Activated T-cell treated with anti-CD3 and anti-CD28 coated beads for 24 hours (primary cell): ENCODE results near the gene CADPS.

Experiments used
- DNase-seq: peaks from one replicate; pipeline ENCODE4 v3.0.0-alpha.2; 2020; ENCODE audit warnings: low read depth

CADPS gene

DNA sequence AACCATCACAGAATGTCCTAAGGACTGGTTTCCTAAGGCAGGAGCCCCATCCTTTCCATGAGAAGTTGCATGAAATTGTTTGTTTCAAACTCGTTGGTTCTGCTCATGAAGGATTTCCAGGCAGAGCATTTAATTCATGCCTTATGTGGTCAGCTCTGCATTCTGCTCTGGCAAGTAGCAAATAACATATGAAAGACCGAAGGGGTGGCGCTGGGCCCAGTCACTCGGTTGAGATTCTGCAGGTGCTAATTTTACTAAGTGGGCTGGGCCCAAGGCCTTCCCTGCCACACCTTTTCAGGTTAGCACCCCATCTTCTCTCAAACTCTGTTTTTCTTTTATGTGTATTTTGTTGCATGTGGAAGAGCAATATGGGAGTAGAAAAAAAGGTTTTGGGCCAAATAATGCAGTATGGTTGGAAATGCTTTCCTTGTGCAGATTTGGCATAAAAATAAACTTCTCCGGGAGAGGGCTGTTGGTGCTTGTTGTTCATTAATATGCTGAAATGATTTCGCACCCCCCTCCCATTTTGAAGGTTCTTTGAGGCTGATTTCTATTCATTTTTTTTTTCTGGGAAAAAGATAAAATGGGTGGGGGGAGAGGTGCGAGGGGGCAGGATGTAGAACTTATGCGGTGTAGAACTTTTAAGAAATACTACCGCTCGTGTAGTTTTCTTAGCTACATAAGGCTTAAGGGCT is 318.9 kb downstream of the CADPS start:
- no peak for DNase-seq

DNA sequence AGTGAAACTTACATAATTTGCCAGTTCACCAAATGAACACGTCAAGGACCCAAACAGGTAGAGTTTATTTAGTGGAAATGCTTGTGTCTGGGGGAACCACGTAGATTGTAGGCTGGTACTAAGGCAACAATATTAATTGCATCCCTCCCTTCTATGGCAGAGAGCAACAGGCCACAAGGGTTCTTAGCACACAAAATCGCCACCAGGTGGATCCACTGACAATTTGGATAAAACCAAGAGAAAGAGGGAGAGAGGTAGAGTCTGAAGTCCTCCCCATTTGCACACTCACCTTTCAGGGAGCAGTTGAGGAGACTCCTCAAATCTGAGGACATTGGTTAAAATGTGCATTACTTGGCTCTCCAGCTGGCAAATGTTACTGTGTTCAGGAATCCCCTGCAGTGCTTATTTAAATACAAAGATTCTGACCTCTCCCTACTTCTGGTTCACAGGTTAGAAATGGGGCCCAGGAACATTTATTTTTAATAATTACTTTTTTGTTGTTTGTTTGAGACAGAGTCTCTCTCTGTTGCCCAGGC is 320.9 kb downstream of the CADPS start:
- DNase-seq, result no peak

DNA sequence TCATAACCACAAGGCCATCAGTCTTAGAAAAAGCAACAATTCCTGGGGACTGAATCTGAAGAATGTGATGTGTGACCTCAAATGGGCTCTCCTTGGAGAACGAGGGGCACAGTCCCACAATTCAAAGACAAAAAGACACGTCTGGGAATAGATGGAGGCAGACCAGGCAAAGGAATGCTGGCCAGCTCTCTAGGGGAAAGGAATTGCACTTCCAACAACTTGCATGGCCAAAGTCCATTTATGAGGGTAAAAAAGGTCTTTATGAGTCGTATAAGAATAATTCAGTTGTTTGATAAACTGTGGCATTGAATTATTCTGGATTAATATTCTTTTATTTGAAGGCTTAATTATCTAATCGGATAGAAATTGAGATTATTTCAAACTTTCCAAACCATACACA is 321.4 kb downstream of the CADPS start:
- no peak for DNase-seq

DNA sequence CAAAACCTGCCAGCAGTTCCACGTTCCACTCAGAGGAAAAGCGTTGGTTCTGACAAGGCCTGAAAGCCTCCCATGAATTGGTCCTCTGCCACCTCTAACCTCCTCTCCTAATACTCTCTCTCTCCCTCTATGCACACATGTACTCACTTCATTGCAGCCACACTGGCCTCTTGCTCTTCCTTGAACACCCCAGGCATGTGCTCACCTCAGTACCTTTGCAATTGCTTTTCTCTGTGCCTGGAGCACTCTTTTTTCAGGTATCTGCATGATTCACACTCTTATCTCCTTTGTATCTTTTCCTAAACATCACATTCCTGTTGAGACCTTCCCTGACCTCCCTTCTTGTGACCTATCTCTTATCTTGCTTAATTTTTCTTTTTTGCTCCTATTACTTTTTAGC is 323.7 kb downstream of the CADPS start:
- no peak for DNase-seq

DNA sequence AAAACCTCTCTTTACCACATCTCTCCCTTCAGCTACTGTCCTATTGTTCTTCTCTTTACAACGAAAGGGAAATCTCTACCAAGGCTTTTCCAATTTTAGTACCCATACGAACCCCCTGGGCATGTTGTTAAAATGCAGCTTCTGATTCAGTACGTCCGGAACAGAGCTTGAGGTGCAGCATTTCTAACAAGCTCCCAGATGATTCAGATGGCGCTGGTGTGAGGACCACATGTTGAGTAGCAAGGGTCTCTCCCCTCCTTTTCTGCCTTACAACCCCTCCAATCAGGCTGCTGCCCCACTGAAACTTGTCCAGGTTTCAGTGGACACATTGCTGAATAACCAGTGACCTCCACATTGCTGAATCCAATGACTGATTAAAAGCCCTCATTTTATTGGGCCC is 324.8 kb downstream of the CADPS start:
- DNase-seq, result no peak

DNA sequence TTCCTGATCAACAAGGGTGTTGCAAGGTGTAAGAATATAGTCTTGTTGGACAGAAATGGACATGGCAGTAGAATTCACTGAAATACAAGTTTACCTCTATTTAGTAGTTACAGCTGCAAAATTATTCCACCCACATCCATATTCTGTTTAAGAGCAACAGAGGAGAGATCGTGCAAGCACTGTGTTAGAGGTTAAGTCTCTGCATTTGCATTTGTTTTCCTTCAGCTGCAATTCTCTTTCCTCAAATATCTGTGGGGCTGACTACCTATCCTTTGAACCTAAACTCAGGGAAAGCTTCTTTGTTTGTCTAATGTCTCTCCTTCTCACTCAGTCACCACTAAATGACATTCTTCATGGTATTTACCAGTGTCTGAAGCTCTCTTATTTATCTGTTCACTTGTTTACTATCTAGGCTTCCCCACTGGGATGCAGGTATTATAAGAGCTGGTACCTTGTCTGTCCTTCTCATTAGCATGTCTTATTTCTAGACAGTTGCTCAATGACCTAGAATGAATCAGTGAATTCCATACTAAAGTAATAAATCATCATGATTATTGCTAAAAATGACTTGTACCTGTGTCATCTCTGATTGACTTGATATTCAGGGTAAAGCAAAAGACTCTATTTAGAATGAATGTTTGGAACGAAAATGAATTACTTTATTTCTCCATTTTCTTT is 326.5 kb downstream of the CADPS start:
- no peak for DNase-seq

DNA sequence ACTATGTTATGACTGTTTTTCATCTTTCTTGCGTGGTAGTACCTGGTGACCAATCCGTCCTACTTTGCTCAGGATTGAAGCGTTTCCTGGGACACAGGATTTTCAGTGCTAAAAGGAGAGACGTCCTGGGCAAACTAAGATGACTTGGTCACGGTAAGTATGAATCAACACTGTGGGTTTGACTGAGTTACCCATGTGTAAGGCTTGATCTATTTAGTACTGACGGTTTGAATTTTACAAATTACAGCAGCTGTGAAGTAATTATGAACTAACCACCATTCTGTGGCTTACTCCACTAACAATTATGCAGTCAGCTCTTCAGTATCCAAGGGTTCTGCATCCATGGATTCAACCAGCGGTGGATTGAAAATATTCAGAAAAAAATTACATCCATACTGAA is 328.9 kb downstream of the CADPS start:
- DNase-seq, result no peak

DNA sequence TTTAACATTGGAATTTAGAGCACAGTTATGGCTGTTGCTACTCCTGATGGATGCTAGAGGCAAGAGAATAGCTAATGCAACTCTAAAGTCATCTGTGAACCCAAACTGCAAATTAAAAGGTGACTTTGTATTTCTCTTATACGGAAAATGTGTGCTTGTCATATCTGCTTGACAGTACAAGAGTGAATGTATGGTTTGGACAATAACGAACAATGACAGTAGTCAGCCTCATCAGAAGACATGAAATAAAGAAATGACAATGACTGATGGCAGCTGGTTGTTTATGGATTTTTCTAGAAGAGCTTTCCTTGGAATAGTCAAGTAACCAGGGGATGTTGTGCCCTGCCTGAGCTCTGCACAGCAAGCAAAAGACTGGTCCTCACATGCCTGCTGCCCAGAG is 333.0 kb downstream of the CADPS start:
- no peak for DNase-seq

DNA sequence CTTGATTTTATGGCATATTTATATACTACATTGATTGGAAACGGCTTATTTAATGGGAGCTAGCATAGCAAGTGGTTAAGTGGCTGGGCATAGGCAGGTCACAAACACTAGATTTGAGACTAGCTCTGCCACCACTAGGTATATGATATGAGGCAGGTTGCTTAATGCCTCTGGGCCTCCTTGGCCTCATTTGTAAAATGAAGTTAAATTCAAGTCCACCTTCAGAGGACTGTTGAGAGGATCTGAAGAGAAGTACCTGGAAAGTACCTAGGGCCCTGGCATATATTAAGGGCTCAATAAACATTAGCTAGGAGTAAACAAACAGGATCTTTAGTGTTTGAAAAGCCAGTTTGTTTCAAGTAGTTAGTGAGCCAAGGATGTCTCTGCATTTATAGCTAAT is 335.5 kb downstream of the CADPS start:
- no peak for DNase-seq

DNA sequence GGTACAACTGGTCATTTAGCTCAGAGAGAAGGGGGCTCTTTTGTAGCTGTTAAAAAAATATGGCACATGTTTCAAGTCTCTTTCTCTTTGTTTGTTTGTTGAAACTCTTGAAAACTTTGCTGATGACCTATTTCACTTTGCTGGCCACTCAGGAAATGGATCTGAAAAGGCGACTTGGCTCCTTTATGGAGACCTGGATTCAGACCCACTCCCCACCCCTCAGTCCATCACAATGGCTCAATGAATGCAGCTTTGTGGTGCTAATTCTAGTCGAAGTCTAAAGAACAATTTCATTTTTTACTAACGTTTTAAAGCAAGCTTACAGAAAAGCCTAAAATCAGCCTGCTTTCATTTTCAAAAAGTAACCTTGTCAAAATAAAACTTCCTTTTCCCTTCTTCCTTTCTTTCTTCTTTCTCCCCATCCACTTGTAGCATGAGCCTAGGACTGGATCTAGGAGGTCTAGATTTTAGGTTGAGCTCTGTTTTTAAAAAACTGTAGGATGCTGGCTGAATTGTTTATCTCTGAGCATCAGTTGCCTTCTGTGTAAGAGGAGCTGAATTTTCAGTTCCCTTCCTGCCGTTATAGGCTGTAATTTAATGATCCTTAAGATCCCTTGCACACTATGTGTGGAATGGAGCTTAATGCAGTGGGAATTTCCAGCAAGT is 336.4 kb downstream of the CADPS start:
- no peak for DNase-seq

DNA sequence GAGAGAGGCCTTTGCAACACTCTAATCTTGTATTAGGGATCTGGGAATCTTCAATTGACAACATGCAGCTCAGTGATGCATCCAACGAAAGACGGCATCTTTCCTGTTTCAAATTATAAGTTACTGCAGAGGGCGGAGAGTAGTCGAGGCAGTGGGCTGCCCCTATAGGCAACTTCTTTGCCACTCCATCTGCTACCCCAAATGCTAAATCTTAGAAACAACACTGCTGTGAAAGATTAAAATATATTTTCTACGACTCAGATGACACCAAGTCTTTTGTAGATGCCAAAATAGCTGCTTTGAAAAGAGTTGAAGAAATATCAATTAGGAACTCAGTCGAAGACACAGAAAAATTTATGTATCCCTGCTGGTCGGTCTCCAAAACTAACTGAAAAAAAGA is 340.9 kb downstream of the CADPS start:
- no peak for DNase-seq

DNA sequence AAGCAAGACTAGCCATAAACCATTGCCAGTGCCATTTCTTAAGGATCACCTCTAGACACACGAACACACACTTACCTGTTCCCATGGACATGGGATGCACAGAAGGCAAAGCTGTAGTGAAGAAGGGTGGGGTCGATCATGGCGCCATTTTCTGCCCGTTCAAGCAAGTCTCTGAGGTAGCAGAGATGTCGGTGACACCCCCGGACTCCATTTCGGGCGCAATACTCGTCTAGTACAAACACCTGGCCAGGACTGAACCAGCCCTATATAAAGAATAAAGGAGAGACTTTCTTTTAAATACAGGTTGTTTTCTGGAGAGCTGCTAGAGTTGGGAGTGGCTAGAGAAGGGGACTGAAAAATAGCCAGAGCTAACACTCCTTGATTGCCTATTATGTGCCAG is 342.4 kb downstream of the CADPS start:
- DNase-seq, result no peak

DNA sequence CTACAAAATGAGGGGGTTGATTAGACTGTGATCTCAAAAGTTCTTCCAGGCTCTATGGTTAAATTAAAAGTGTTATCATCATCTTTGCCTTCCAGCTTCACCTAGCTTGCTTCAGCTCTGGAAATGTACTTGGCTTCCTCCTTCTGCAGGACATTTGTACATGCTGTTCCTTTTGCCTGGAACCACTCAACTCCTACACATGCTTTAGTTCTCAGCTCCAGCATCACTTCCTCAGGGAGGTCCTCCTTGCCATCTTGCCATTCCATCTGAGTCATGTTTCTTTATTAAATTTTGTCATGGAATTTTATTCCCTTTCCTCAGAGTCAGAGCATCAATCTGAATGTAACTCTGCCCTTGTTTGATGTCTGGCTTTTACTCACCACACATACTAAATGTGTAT is 343.2 kb downstream of the CADPS start:
- no peak for DNase-seq

DNA sequence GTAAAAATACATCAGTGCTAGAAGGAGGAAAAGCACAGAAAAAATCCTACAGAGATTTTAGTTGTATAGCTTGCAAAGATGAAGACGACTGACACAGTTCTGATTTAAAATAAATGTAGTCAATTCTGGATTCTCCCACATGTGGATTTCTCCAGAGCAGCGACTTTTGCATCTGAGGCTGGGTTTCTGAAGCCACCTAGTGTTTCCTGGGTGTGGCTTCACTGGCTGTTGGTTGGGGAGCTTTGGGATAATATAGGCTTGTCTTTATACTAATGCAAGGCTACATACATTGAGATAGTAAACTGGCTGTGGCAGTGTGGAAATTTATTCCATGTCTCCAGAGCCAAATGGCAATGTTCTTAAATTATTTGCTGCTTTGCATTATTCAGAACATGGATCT is 343.7 kb downstream of the CADPS start:
- no peak for DNase-seq

DNA sequence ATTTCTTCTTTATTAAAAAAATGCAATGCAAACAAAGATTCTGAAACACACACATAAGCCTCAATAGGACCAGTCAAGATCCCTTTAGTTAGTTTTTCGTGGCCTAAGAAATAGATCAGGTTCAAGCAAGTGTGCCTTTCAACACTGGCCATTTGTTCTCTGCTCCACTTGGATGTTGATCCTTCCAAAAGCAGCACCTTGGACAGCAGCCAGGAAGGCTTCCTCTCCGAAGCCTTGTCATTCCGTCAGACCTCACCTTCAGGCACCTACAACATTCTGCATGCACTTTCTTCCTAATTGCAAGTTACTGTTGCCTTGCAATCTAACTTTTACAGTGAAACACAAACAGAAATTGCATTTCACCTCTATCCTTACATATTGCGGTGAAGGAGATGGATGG is 346.0 kb downstream of the CADPS start:
- DNase-seq, result no peak

DNA sequence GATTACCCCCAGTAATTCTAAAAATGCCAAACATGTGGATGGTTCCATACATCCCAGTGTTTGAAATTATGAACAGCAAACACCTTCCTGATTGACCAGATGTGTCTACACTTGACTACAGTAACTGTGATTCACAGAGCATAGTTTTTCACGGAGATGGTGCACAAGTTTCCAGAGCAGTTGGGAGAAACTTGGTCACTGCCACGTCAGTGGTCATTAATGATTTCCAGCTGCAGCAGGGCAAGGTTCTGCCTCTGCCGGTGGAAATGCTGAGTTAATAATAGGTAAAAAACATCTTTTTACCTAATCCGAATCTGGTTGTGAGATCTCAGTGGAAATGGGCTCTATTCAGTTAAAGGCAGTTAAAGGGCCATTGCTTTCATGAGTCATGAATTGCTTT is 347.7 kb downstream of the CADPS start:
- no peak for DNase-seq

DNA sequence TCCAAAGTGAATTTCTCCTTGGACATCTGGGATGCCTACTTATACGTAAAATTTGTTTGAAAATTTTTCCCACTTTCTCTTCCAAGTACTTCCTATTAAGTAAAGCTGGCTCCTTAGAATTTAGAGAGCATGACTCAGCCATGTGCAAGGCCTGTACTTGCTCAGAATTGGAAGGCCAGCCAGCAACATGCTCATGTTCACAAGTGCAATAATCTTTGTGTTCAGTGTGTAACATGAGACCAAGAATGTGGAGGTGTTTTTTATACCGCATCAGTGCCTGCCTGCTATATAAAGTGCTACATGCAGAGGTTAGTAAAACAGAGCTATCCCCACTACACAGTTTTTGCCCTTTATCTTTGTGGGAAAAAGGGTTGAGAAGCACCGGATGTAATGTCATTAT is 349.9 kb downstream of the CADPS start:
- no peak for DNase-seq

DNA sequence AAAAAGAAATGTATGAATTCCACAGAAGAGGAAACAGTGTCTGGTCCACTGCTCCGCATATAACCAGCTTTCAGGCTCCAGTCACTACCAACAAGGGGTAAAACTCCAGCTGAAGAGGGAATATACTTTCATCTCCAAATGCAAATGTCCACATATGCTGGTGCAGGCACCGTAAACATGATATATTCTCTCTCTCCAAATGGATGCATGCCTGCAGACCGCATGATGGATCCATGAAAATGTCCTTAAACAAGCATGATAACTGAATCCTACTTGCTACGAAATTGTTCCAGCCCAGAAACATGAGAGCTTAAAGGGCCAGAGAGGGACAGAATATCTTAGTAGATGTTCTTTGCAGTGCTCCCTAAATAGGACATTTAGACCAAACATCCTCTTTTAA is 351.5 kb downstream of the CADPS start:
- DNase-seq, result no peak

DNA sequence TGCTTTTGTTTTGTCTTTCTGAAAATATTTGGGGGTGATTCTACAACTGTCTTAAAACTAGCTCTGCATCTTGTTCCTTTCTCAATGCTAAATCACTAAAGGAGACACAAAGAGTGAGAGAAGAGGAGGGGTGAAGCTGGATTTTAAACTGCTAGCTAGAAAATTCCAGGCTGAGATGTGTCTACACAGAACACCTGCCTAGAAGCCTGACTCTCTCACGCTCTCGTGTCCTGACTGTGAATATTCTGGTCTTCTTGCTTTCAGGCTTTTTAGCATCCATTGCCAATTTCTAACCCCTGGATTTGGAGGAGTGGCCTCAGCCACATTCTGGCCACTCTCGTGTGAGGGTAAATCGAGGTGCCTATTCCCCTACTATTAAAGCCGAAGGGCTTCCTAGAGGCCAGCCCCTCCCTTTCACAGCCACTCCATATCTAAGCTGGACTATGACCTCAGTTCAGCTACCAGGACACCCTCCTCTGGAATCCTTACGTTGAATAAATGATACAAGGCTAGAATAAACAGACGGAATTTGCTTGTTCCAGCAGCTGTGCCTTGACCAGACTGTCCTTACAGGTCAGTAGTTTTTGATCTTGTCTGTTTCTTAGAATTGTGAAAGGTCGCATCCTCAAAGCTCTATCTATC is 353.6 kb downstream of the CADPS start:
- no peak for DNase-seq

DNA sequence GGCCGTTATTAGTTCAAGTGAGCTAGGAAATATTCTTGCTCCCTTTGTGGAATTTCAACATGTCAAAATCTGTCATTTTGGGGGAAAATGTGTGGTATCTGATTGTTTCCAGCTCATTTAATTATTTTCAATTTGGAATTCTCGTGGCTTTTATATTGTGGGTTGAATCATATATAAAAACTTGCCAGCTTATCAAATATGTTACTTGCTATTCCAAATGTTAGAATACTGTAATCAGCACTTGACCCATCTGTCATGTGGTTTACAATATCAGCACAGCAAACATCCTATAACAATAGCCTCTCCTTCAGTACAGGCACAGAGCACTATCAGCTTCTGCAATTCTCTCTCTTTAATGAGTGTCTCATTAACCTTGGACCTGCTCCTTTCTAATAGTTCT is 371.7 kb downstream of the CADPS start:
- no peak for DNase-seq

DNA sequence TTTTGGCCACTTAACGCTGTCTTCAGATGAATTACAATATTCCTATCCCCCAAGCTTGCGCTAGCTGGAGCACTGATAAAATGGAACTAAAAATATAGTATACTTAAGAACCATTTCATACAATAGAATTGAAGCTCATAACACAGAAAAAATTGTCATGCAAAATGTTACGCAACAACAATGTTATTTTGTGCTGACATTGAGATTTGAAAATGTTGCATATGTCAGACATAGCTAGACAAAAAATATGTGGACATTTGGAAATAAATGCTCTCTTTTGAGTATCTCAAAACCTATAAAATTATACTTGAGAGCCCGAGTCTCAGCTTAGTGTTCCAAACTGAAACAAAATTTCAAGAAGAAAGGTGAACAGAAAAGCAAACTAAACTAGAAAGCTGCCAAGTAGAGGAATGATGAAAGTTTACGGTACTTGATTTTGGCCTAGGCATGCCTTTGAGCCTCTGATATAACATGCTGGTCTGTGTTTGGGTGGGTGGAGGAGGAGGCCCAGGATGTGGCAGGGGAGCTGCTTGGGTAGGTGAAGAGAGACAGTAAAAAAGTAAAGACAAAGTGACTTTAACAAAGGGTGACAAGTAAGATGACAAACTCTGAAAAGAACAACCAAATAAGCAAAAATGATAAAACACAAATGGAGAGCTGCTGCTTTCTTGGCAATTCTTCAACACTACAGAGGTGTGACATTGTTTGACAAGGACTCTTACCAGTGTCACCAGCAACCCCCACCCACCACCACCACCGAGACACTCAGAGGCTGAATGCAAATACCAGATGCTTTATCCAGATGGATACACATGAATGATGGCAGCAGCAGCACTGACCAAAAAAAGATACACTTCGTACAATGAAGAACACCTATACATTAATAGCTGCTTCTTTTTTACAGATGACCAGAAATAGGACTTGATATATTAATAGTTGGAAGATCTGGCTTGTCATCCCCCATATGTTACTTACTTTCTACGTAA is 372.6 kb downstream of the CADPS start:
- no peak for DNase-seq

DNA sequence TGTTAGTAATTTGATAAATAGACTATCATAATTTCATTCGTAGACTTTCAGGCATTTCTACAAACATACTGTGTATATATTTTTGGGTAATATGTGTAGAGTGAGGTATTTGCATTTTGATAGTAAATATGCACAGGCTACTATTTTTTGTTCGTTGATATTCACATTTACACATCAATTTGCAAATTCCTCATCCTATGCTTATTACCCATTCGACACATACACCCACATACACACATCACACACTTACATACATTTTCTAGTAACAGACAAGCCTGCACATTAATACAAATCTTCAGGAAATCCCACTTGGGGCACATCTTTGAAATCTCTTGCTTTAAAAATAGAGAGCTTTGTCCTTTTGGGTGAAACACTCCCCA is 373.9 kb downstream of the CADPS start:
- no peak for DNase-seq
